HL-60 (cell line): ENCODE data around the gene HS3ST4.

ENCODE experiments used
- GABPA ChIP-seq: IDR thresholded peaks from 2 replicates; pipeline ENCODE4 v1.6.1; 2012; ENCODE audit warnings: low read depth
- POLR2AphosphoS5 ChIP-seq: IDR thresholded peaks from 2 replicates; pipeline ENCODE4 v1.6.1; 2012; ENCODE audit warnings: low read depth

DNA sequence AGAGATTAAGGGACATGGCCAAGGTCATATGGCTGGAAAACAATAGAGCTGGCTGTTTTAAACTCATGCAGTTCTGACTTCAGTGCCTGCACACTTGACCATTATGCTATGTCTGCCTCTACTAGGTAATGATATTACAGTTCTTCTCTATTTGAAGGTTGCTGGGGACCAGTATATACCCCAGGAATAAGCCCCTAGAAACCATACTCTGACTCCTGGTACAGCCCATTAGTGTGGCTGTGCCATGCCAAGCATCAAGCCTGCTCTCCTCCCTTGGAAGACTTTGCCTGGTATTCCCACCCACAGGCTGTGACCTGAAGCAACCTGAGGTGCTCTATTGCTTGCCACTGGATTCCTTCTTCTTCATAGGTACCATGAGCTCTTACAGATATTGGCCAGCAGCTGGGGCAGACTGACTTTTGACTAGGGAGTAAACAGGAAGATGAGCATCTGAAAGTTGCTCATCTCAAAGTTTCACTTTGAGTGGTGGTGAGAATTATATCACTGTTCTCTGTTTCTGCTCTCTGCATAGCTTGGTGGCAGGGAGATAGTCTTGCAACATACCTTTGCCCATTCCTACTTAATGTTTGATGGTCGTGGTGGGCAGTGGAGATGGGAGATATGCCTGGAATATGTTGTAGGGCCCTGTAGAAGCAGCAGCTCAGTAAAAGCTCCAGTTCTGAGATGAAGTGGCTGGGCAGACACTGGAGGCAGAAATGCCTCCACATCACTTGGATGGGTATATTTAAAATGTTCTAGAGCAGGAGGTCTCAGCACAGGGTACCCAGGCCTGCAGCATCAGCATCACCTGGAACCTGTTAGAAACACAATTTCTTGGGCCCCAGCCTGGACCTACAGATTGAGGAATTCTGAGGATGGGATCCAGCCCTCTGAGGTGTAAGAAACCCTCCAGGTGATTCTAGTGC, 274.7 kb downstream of the HS3ST4 start:
- TF ChIP-seq GABPA (no peak), POLR2AphosphoS5 (no peak)
